K562 (cell line): ENCODE measurements around the gene GPR157. TPM values are rescaled to one million over a fixed set of nuclear protein-coding genes. Genes with fewer than 3 reads are reported as not detected.
"Not testable (repeated sequence)": the region's sequence is repeated elsewhere in the genome, so short reads cannot be mapped to it uniquely, and the experiment has no call there.

Source experiments
- ATAC-seq: fragments of 200-7000 bp; cut with Tn5 transposase; 3 replicates; pipeline ENCODE4 v1.9.1; 2020; ENCODE audit warnings: moderate library complexity
- BruUV-seq: library from RNA; stranded (reverse); fragments of 400-500 nt; replicated peaks from 2 replicates; lab custom pipeline; 2021; lab: Mats Ljungman, UMichigan
- CTCF ChIA-PET: fragments of 300-600 bp; formaldehyde crosslinking; extraction: SDS; loops from one replicate; lab custom pipeline; 2021; ENCODE audit warnings: low intra/inter-chr PET ratio; lab: Yijun Ruan, JAX
- POLR2A ChIA-PET: fragments of 300-600, 350-650 bp; sonication (Branson Sonifier 250); formaldehyde crosslinking; extraction: SDS; loops from one replicate; lab custom pipeline; 2021; ENCODE audit warnings: antibody characterized with exemption, inconsistent platforms; lab: Yijun Ruan, JAX
- DNase-seq, 4 experiments: peaks; one replicate each; pipeline versions ENCODE4 v3.0.0 to v3.0.0-alpha.2; 2011 to 2018; ENCODE audit warnings: low spot score in 3 of 4, mixed read lengths in 3 of 4; ENCODE audit errors: extremely low read depth in 1 of 4
- FAIRE-seq: peaks from 2 replicates; lab custom pipeline; 2011; peaks lifted over from hg19 to GRCh38; lab: Jason Lieb, UNC
- H2AFZ ChIP-seq: 2 replicates; pipeline ENCODE4 v1.6.0; 2011; ENCODE audit warnings: low read depth, low read length, control low read depth, inconsistent platforms
- H3K27ac ChIP-seq: fragments of 200-600 bp; 3 replicates; pipeline ENCODE4 v1.8.0; 2011; ENCODE audit warnings: low read depth, mild to moderate bottlenecking, control low read depth, inconsistent platforms, low read length, moderate library complexity, mixed read lengths; ENCODE audit errors: extremely low read depth
- H3K27me3 ChIP-seq, 2 experiments: fragments of 300-600 bp in 1 of 2; 2 replicates in 1 of 2; 3 replicates in 1 of 2; pipeline versions ENCODE4 v1.6.0 to v1.8.0; 2011; ENCODE audit warnings: inconsistent platforms in 2 of 2, low read length in 2 of 2, mild to moderate bottlenecking in 1 of 2, mixed read lengths in 1 of 2, moderate library complexity in 1 of 2; ENCODE audit not compliant: control insufficient read depth in 2 of 2, insufficient read depth in 2 of 2
- H3K36me3 ChIP-seq: fragments of 300-600 bp; 3 replicates; pipeline ENCODE4 v1.8.0; 2011; ENCODE audit warnings: mild to moderate bottlenecking, low read length, inconsistent platforms; ENCODE audit not compliant: control insufficient read depth, insufficient read depth
- H3K4me1 ChIP-seq, 2 experiments: fragments of 200-600 bp in 1 of 2; replicated peaks in 1 of 2; 2 replicates in 1 of 2; 3 replicates in 1 of 2; pipeline versions ENCODE4 v1.5.1 to v1.8.0; 2011; ENCODE audit warnings: inconsistent platforms in 2 of 2, low read length in 2 of 2, mild to moderate bottlenecking in 1 of 2, mixed read lengths in 1 of 2, moderate library complexity in 1 of 2; ENCODE audit not compliant: control insufficient read depth in 2 of 2, insufficient read depth in 2 of 2
- H3K4me2 ChIP-seq: 2 replicates; pipeline ENCODE4 v1.6.1; 2011; ENCODE audit warnings: low read length, control low read depth, inconsistent platforms, mixed read lengths; ENCODE audit not compliant: insufficient read depth
- H3K4me3 ChIP-seq: fragments of 200-600 bp; sonication (generic), shearing (Covaris generic); 2 replicates; pipeline ENCODE4 v1.5.1; 2016; ENCODE audit warnings: control low read depth, inconsistent platforms
- H3K79me2 ChIP-seq: fragments of 200-600 bp; 3 replicates; pipeline ENCODE4 v1.8.0; 2011; ENCODE audit warnings: low read length, inconsistent platforms; ENCODE audit not compliant: control insufficient read depth, insufficient read depth
- H3K9ac ChIP-seq, 2 experiments: 2 replicates each; pipeline versions ENCODE4 v1.6.0 to v1.6.1; 2011; ENCODE audit warnings: low read depth in 2 of 2, low read length in 2 of 2, control low read depth in 1 of 2, inconsistent platforms in 1 of 2, mild to moderate bottlenecking in 1 of 2, mixed read lengths in 1 of 2; ENCODE audit not compliant: insufficient read depth in 1 of 2
- H3K9me1 ChIP-seq: one replicate; pipeline ENCODE4 v1.6.0; 2011; ENCODE audit warnings: inconsistent platforms, mild to moderate bottlenecking, low read length, moderate library complexity; ENCODE audit not compliant: control insufficient read depth, insufficient read depth
- H3K9me3 ChIP-seq: replicated peaks from 2 replicates; pipeline ENCODE4 v1.5.1; 2011; ENCODE audit warnings: low read depth, low read length, inconsistent platforms; ENCODE audit not compliant: control insufficient read depth, insufficient read depth
- H4K20me1 ChIP-seq: replicated peaks from 2 replicates; pipeline ENCODE4 v1.6.1; 2011; ENCODE audit warnings: low read length, inconsistent platforms, mixed read lengths; ENCODE audit not compliant: control insufficient read depth, insufficient read depth
- CBFA2T3 ChIP-seq: fragments of 450-650 bp; IDR thresholded peaks from 2 replicates; pipeline ENCODE4 v1.6.1; 2017
- ELF2 ChIP-seq: fragments of 250-450 bp; sonication (Bioruptor Pico); IDR thresholded peaks from 2 replicates; pipeline ENCODE4 v1.5.0; 2021; ENCODE audit warnings: mild to moderate bottlenecking
- STAG1 ChIP-seq: sonication (generic); formaldehyde crosslinking; IDR thresholded peaks from 2 replicates; pipeline ENCODE4 v1.5.0; 2020; ENCODE audit warnings: missing genetic modification reagents, borderline replicate concordance
- ZNF143 ChIP-seq: sonication (generic); formaldehyde crosslinking; IDR thresholded peaks from 2 replicates; pipeline ENCODE4 v1.9.0; 2022; ENCODE audit warnings: mild to moderate bottlenecking, missing genetic modification reagents
- WGBS: fragments of 100-300 bp; shearing (Covaris generic); methylation state at CpG from one replicate; pipeline ENCODE4 v1.1.6; 2016; ENCODE audit warnings: low coverage, mixed read lengths; ENCODE audit not compliant: insufficient coverage; ENCODE audit errors: missing lambda C conversion rate; 5-methylcytosine and 5-hydroxymethylcytosine counted together
- in situ Hi-C: fragments of 300-500 bp; cut with MboI; formaldehyde crosslinking; loops from 4 replicates; pipeline ENCODE4 v1.15.0; 2018; ENCODE audit warnings: inconsistent platforms, mixed read lengths
- intact Hi-C: fragments of 100-400 bp; cut with micrococcal nuclease; formaldehyde crosslinking; loops from 2 replicates; pipeline ENCODE4 v1.14.2; 2022
- polyA plus RNA-seq, 8 experiments: library from polyadenylated mRNA; depleted of rRNA in 4 of 8; stranded (reverse) in 5 of 8; unstranded in 3 of 8; fragments of >200 nt; fragmentation: Nextera tagmentation in 2 of 8; fragmentation: Illumina TruSeq in 1 of 8; extraction: Ambion mirVana in 2 of 8; extraction: Trizol in 1 of 8; gene quantifications; 2 replicates each; pipeline versions ENCODE4 v1.2.1 to v1.2.3, GENCODE V29; 2011 to 2014; ENCODE audit warnings: inconsistent platforms in 1 of 8, missing spikeins in 1 of 8
- total RNA-seq, 7 experiments: library from RNA; depleted of rRNA in 6 of 7; stranded (reverse); fragments of >200 nt in 6 of 7; fragmentation: Illumina TruSeq in 2 of 7; extraction: Trizol in 2 of 7; gene quantifications; 2 replicates each; pipeline versions ENCODE4 v1.2.1 to v1.2.3, GENCODE V29; 2011 to 2021; ENCODE audit warnings: low replicate concordance in 1 of 7
- TF ChIP-seq, protein P1 (sequence below): fragments of 250-450 bp; sonication (Bioruptor Pico); IDR thresholded peaks from 2 replicates; pipeline ENCODE4 v1.4.0; 2020

Gene GPR157
- total and polyA plus RNA-seq, 9 of the 15 experiments (the other 6 are each of a cell fraction or from before 2014, with no cell fraction given), result 0.01 to 0.18 (median 0.04) TPM; not detected in 4

- TF ChIP-seq, protein P1, sequence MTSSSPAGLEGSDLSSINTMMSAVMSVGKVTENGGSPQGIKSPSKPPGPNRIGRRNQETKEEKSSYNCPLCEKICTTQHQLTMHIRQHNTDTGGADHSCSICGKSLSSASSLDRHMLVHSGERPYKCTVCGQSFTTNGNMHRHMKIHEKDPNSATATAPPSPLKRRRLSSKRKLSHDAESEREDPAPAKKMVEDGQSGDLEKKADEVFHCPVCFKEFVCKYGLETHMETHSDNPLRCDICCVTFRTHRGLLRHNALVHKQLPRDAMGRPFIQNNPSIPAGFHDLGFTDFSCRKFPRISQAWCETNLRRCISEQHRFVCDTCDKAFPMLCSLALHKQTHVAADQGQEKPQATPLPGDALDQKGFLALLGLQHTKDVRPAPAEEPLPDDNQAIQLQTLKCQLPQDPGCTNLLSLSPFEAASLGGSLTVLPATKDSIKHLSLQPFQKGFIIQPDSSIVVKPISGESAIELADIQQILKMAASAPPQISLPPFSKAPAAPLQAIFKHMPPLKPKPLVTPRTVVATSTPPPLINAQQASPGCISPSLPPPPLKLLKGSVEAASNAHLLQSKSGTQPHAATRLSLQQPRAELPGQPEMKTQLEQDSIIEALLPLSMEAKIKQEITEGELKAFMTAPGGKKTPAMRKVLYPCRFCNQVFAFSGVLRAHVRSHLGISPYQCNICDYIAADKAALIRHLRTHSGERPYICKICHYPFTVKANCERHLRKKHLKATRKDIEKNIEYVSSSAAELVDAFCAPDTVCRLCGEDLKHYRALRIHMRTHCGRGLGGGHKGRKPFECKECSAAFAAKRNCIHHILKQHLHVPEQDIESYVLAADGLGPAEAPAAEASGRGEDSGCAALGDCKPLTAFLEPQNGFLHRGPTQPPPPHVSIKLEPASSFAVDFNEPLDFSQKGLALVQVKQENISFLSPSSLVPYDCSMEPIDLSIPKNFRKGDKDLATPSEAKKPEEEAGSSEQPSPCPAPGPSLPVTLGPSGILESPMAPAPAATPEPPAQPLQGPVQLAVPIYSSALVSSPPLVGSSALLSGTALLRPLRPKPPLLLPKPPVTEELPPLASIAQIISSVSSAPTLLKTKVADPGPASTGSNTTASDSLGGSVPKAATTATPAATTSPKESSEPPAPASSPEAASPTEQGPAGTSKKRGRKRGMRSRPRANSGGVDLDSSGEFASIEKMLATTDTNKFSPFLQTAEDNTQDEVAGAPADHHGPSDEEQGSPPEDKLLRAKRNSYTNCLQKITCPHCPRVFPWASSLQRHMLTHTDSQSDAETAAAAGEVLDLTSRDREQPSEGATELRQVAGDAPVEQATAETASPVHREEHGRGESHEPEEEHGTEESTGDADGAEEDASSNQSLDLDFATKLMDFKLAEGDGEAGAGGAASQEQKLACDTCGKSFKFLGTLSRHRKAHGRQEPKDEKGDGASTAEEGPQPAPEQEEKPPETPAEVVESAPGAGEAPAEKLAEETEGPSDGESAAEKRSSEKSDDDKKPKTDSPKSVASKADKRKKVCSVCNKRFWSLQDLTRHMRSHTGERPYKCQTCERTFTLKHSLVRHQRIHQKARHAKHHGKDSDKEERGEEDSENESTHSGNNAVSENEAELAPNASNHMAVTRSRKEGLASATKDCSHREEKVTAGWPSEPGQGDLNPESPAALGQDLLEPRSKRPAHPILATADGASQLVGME (CRISPR knock-in tag), result no peak
- TF ChIP-seq STAG1 (CRISPR knock-in tag), result no peak
- no peak for TF ChIP-seq ELF2 (CRISPR knock-in tag)
- TF ChIP-seq ZNF143 (CRISPR knock-in tag), result no peak
- no peak for TF ChIP-seq CBFA2T3
Measured at GRCh38 chr1:9126511-9126910, 2.4 kb downstream of the GPR157 start (continued).

GRCh38 chr1:9125847-9126246 is 3.1 kb downstream of the GPR157 start:
- intact Hi-C loops, H3K4me3 ChIP-seq, ATAC-seq, H3K9ac ChIP-seq, H3K9me1 ChIP-seq, H4K20me1 ChIP-seq, BruUV-seq, H2AFZ ChIP-seq, H3K36me3 ChIP-seq, DNase-seq, in situ Hi-C loops, FAIRE-seq, H3K27ac ChIP-seq, H3K9me3 ChIP-seq, H3K4me2 ChIP-seq, H3K79me2 ChIP-seq: not testable (repeated sequence)
- 8% methylated on average over 9 of the region's 9 CpGs for WGBS
- POLR2A ChIA-PET, result interaction anchor here (0.7 kb wide), 1 partner anchor 76 kb away, joined by 3 read pairs; no protein-coding TSS in a partner anchor
- Histone ChIP-seq H3K4me1 (peaks cover 0 to 21% of the 10 kb centered on the region in 2 experiments; a peak in 2 of 5 replicates), H3K27me3 (peaks cover 4 to 32% of the 10 kb centered on the region in 2 experiments; a peak in 3 of 5 replicates)
- CTCF ChIA-PET, result interaction anchor here (0.8 kb wide), 1 partner anchor 46 kb away, joined by 5 read pairs; no protein-coding TSS in a partner anchor
